Measurements from ENCODE around the gene TBXAS1. TPM values are rescaled to one million over a fixed set of nuclear protein-coding genes. Genes with fewer than 3 reads are reported as not detected.
"Not testable (repeated sequence)": the region's sequence is repeated elsewhere in the genome, so short reads cannot be mapped to it uniquely, and the experiment has no call there.

The TBXAS1 gene
- total RNA-seq, 4 donors from 2014 or later: 9.0 to 22.2 (median 14.6) TPM

DNA sequence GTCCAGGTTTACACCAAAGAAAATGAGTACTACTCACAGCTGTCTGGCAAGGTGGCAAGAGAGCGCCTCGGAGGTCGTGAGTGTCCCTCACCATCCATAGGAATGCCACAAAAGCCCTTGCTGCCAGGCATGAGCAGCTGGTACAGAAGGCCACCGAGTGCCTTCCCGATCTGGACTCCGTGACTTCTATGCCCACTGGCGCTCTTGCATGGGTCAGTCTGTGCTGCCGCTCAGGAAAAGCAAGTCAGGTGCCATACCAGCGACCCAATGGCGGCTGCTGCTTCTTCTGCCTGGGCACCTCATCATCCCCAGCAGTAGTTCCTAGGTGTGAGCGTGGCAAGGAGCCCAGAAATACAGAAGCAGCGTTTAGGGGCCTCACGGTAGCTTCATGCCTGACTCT, 11.7 kb downstream of the TBXAS1 start:
- TF ChIP-seq CTCF (IDR thresholded peaks at IDR 0.05): no peak
- no peak for TF ChIP-seq EP300 (IDR thresholded peaks at IDR 0.05; ENCODE audit: low read depth)
- TF ChIP-seq POLR2A (IDR thresholded peaks at IDR 0.05): no peak
- no peak for TF ChIP-seq POLR2AphosphoS5 (IDR thresholded peaks at IDR 0.05)
- WGBS, 2 donors (ENCODE audit: low coverage in 1 of 2): 91% methylated on average over 13 of the region's 13 CpGs; no CpG with 5 or more reads in 1 of the 2 donors
- Histone ChIP-seq H3K9me3 (peaks cover 4 to 5% of the 10 kb centered on the region in 2 donors), H3K27ac (no peak overlapping the region), H3K36me3 (no peaks in the 10 kb centered on the region), H3K27me3 (no peaks in the 10 kb centered on the region), H3K4me3 (no peak overlapping the region), H3K4me1 (peaks cover 0 to 12% (median 4%) of the 10 kb centered on the region in 4 donors)
- no peak for DNase-seq
- in situ Hi-C loops (cut with MboI; ENCODE audit: low pct_ligation_motif_present in 1 of 4, low pct_unique_long_range_greater_than_20kb in 1 of 4, low sequenced_read_pairs in 3 of 4) (no loop called here), intact Hi-C loops (cut with DNase I; ENCODE audit: low total_unique reads) (no loop called here)

- Histone ChIP-seq H3K9me3 (no peaks in the 10 kb centered on the region), H3K27ac (no peak overlapping the region), H3K4me1 (peaks cover 0 to 15% (median 7%) of the 10 kb centered on the region in 4 donors), H3K4me3 (no peak overlapping the region), H3K36me3 (no peaks in the 10 kb centered on the region), H3K27me3 (no peaks in the 10 kb centered on the region)
- in situ Hi-C loops (cut with MboI; ENCODE audit: low pct_ligation_motif_present in 1 of 4, low pct_unique_long_range_greater_than_20kb in 1 of 4, low sequenced_read_pairs in 3 of 4): no loop called here
- DNase-seq: no peak
- intact Hi-C loops (cut with DNase I; ENCODE audit: low total_unique reads): no loop called here
- no peak for TF ChIP-seq POLR2A (IDR thresholded peaks at IDR 0.05)
- TF ChIP-seq EP300 (IDR thresholded peaks at IDR 0.05; ENCODE audit: low read depth): no peak
- TF ChIP-seq CTCF (IDR thresholded peaks at IDR 0.05): no peak
- TF ChIP-seq POLR2AphosphoS5 (IDR thresholded peaks at IDR 0.05): no peak
- WGBS, 2 donors (ENCODE audit: low coverage in 1 of 2): 84 to 86% methylated on average over 7 to 15 of the region's 15 CpGs
Measured at GRCh38 chr7:139842401-139843210, 13.5 kb downstream of the TBXAS1 start.

DNA sequence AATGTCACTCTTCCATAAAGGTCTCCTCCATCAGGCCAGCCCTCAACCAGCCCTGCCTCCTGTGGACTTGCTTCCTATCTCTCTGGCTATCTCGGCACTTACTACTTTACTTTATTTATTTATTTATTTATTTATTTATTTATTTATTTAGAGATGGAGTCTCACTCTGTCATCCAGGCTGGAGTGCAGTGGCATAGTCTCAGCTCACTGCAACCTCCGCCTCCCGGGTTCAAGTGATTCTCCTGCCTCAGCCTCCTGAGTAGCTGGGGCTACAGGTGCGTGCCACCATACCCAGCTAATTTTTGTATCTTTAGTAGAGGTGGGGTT, 14.1 kb downstream of the TBXAS1 start:
- H3K36me3 ChIP-seq; intact Hi-C loops (cut with DNase I; ENCODE audit: low total_unique reads); H3K9me3 ChIP-seq; in situ Hi-C loops (cut with MboI; ENCODE audit: low pct_ligation_motif_present in 1 of 4, low pct_unique_long_range_greater_than_20kb in 1 of 4, low sequenced_read_pairs in 3 of 4); DNase-seq; H3K27me3 ChIP-seq; H3K27ac ChIP-seq; H3K4me3 ChIP-seq: not testable (repeated sequence)
- 90 to 97% methylated on average over 1 to 4 of the region's 4 CpGs for WGBS, 2 donors (ENCODE audit: low coverage in 1 of 2)
- peaks cover 0 to 15% (median 7%) of the 10 kb centered on the region in 4 donors for H3K4me1 ChIP-seq

DNA sequence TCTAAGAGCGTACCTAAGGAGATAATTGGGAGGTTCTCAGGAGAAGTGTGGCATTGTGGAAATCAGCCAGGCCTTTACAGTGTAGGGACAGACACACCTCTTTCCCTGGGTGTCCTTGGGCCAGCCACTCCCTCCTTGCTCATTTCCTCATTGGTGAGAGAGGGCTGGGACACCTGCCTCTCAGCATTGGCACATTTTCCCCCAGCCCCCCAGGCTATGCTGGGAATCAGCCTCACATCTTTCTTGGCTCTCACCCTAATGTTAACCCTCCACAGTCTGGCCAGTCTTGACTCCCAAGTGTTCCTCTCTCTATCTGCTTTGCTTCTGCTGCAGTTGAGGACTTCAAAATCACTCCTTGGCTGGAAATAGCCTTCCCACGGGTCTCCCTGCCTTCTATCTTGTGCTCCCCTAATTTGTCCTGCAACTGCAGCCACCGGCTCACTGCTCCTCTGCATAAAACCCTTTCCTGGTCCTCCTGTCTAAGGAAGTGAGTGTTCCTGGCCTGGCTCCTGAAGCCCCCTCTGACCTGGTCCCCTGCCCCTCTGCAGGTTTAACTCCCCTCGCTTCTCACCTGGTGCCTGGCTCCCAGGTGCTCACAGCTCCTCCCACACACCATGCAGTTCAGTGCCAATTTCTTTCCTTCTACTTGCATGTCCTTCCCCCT, 15.8 kb downstream of the TBXAS1 start:
- in situ Hi-C loops (cut with MboI; ENCODE audit: low pct_ligation_motif_present in 1 of 4, low pct_unique_long_range_greater_than_20kb in 1 of 4, low sequenced_read_pairs in 3 of 4): no loop called here
- no peak overlapping the region for H3K4me3 ChIP-seq
- peak; percentile 57 for DNase-seq

More for the DNA sequence above, 15.8 kb downstream of the TBXAS1 start:
- 72% methylated on average over 4 of the region's 4 CpGs; no CpG with 5 or more reads in 1 of the 2 donors for WGBS, 2 donors (ENCODE audit: low coverage in 1 of 2)
- TF ChIP-seq POLR2AphosphoS5 (IDR thresholded peaks at IDR 0.05): no peak
- no peak for TF ChIP-seq POLR2A (IDR thresholded peaks at IDR 0.05)
- no peak for TF ChIP-seq CTCF (IDR thresholded peaks at IDR 0.05)
- TF ChIP-seq EP300 (IDR thresholded peaks at IDR 0.05; ENCODE audit: low read depth): no peak
- H3K9me3 ChIP-seq: no peaks in the 10 kb centered on the region
- intact Hi-C loops (cut with DNase I; ENCODE audit: low total_unique reads): no loop called here
- no peaks in the 10 kb centered on the region for H3K36me3 ChIP-seq
- peaks cover 0 to 15% (median 7%) of the 10 kb centered on the region in 4 donors for H3K4me1 ChIP-seq
- H3K27ac ChIP-seq: peak overlapping the region in 2 of 4 donors; percentile 35 to 38
- no peaks in the 10 kb centered on the region for H3K27me3 ChIP-seq

All from transverse colon (tissue), 4 donors.